ENCODE results near the gene AZIN2. TPM values are rescaled to one million over a fixed set of nuclear protein-coding genes. Genes with fewer than 3 reads are reported as not detected.

The AZIN2 gene
- total RNA-seq, 1 experiment from 2014 or later: 0.39 TPM

DNA sequence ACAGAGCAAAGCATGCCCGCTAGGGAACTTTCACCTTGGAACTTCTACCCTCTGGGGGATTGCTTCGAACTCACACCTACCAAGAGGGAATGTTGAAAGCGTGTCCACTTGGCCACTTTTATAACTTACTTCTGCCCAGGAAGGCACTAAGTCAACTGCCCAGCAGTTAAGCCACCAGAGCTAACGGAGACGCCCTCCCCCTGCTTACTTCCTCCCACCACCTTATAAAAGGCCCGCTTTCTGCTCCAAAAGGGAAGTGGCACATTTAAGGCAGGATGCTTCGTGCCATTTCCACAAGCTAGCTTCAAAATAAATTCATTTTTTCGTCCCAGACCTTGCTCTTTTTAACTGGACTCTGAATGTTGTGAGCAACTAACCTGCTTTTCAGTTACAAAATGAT is 41.1 kb upstream of the AZIN2 start:
- H3T11ph ChIP-seq (ENCODE audit: low read length): no peak overlapping the region
- H3K56ac ChIP-seq (ENCODE audit: insufficient read length, low read depth, low read length): no peak overlapping the region
- H3K9ac ChIP-seq (ENCODE audit: extremely low read depth, insufficient read length, low read length): no peak overlapping the region
- H2BK20ac ChIP-seq (ENCODE audit: low read depth, low read length, poor library complexity, severe bottlenecking): no peak overlapping the region
- Mint-ChIP-seq H3K4me1 (peaks cover 9 to 19% of the 10 kb centered on the region in 2 experiments), H3K9me3 (peaks cover 2 to 8% of the 10 kb centered on the region in 2 experiments; a peak in 3 of 5 replicates), H3K27ac (no peak overlapping the region), H3K4me3 (no peak overlapping the region), H3K36me3 (ENCODE audit: insufficient read depth in 1 of 3, low read depth in 3 of 3) (peaks cover 0 to 9% (median 8%) of the 10 kb centered on the region in 3 experiments; a peak in 5 of 7 replicates), H3K27me3 (ENCODE audit: low read depth) (peaks cover 32% of the 10 kb centered on the region)
- peaks cover 7% of the 10 kb centered on the region for H3K79me1 ChIP-seq (ENCODE audit: insufficient read depth, low read depth, low read length, poor library complexity, severe bottlenecking)
- no CpG with 5 or more reads among the region's 8 CpGs for WGBS (ENCODE audit: extremely low coverage, insufficient read length, low lambda C conversion rate)
- H4K20me1 ChIP-seq (ENCODE audit: control insufficient read depth, insufficient read depth, insufficient read length): no peaks in the 10 kb centered on the region
- no peak overlapping the region for H3K27ac ChIP-seq (ENCODE audit: insufficient read length, low read depth, low read length)
- no peaks in the 10 kb centered on the region for H3K27me3 ChIP-seq (ENCODE audit: insufficient read depth, low read length)
- no peak overlapping the region for H4K8ac ChIP-seq (replicated peaks; ENCODE audit: insufficient read length, low read depth, low read length)
- H3K18ac ChIP-seq (ENCODE audit: insufficient read length, low read depth, low read length): no peak overlapping the region
- no peak for TF ChIP-seq CTCF (conservative IDR thresholded peaks at IDR 0.05)
- H2AK5ac ChIP-seq (ENCODE audit: insufficient read length, low read length): no peak overlapping the region
- no peak overlapping the region for H2BK120ac ChIP-seq (ENCODE audit: low read depth, low read length, poor library complexity, severe bottlenecking)
- no peak overlapping the region for H2BK15ac ChIP-seq (ENCODE audit: low read depth, low read length)
- peaks cover 14% of the 10 kb centered on the region; the same call in 1 of the 2 replicates for H3K79me2 ChIP-seq (ENCODE audit: insufficient read depth, low read length)
- DNase-seq: no peak
- no peak overlapping the region for H2BK5ac ChIP-seq (ENCODE audit: insufficient read length, low read length)
- no peaks in the 10 kb centered on the region for H3K9me3 ChIP-seq (ENCODE audit: control insufficient read depth, low read depth, low read length)
- no peak overlapping the region for H4K91ac ChIP-seq (ENCODE audit: insufficient read length, low read depth, low read length)
- H2BK12ac ChIP-seq (ENCODE audit: insufficient read length, low read depth, low read length): no peak overlapping the region
- no peak overlapping the region for H4K5ac ChIP-seq (ENCODE audit: insufficient read length, low read depth, low read length)
- no peak overlapping the region for H3K14ac ChIP-seq (ENCODE audit: insufficient read depth, low read length)
- H3K23ac ChIP-seq (ENCODE audit: insufficient read length, low read depth, low read length): no peak overlapping the region
- no peak overlapping the region for H2AFZ ChIP-seq (ENCODE audit: low read length)
- H3K4me2 ChIP-seq (ENCODE audit: insufficient read depth, insufficient read length, low read length): no peak overlapping the region
- peaks cover 6% of the 10 kb centered on the region for H3K23me2 ChIP-seq (ENCODE audit: insufficient read length, low read depth, low read length, poor library complexity, severe bottlenecking)
- no peak overlapping the region for H3K4ac ChIP-seq (ENCODE audit: low read depth, low read length)
- H3K4me1 ChIP-seq (ENCODE audit: insufficient read depth, low read length): 0 out of 2 replicates have a peak, but pooled peaks cover 2% of the 10 kb centered on the region

All from H9 (cell line).